A549 (cell line): ENCODE measurements around the gene RAB13.

ENCODE experiments used
- CTCF ChIP-seq: fragments of >200 bp; sonication (Bioruptor Twin); formaldehyde crosslinking; IDR thresholded peaks from 3 replicates; pipeline ENCODE4 v1.5.1; 2016
- REST ChIP-seq: fragments of 200-600 bp; sonication (generic); IDR thresholded peaks from 2 replicates; pipeline ENCODE4 v1.6.1; 2016; ENCODE audit warnings: antibody characterized with exemption, mild to moderate bottlenecking, moderate library complexity

GRCh38 chr1:153936011-153936802, 49.9 kb downstream of the RAB13 start:
- no peak for TF ChIP-seq CTCF
- TF ChIP-seq REST = no peak
